ENCODE measurements around the gene NVL. TPM values are rescaled to one million over a fixed set of nuclear protein-coding genes. Genes with fewer than 3 reads are reported as not detected.

Gene NVL
- total RNA-seq, 4 donors from 2014 or later = 35.9 to 52.3 (median 40.5) TPM

- Histone ChIP-seq H3K4me3 (no peak overlapping the region), H3K27me3 (no peaks in the 10 kb centered on the region), H3K27ac (no peak overlapping the region), H3K4me1 (no peaks in the 10 kb centered on the region), H3K36me3 (peaks cover 0 to 10% (median 3%) of the 10 kb centered on the region in 4 donors), H3K9me3 (no peaks in the 10 kb centered on the region)
- WGBS, 2 donors (ENCODE audit: low coverage in 1 of 2) = 83% methylated on average over 3 of the region's 3 CpGs; no CpG with 5 or more reads in 1 of the 2 donors
- in situ Hi-C loops (cut with MboI; ENCODE audit: low pct_ligation_motif_present in 1 of 4, low pct_unique_long_range_greater_than_20kb in 1 of 4, low sequenced_read_pairs in 3 of 4) = no loop called here
- no peak for DNase-seq
- intact Hi-C loops (cut with DNase I; ENCODE audit: low total_unique reads) = no loop called here
- TF ChIP-seq POLR2AphosphoS5 (IDR thresholded peaks at IDR 0.05) (no peak), EP300 (IDR thresholded peaks at IDR 0.05; ENCODE audit: low read depth) (no peak), CTCF (IDR thresholded peaks at IDR 0.05) (no peak), POLR2A (IDR thresholded peaks at IDR 0.05) (no peak)
These were observed 91.2 kb downstream of the NVL start for GRCh38 chr1:224238756-224239155.

- TF ChIP-seq POLR2AphosphoS5 (IDR thresholded peaks at IDR 0.05) (no peak), CTCF (IDR thresholded peaks at IDR 0.05) (no peak), POLR2A (IDR thresholded peaks at IDR 0.05) (no peak), EP300 (IDR thresholded peaks at IDR 0.05; ENCODE audit: low read depth) (no peak)
- in situ Hi-C loops (cut with MboI; ENCODE audit: low pct_ligation_motif_present in 1 of 4, low pct_unique_long_range_greater_than_20kb in 1 of 4, low sequenced_read_pairs in 3 of 4) (no loop called here), intact Hi-C loops (cut with DNase I; ENCODE audit: low total_unique reads) (no loop called here)
- WGBS, 2 donors (ENCODE audit: low coverage in 1 of 2) = 92% methylated on average over 9 of the region's 9 CpGs; no CpG with 5 or more reads in 1 of the 2 donors
- H3K27ac ChIP-seq = no peak overlapping the region
- peaks cover 0 to 13% (median 3%) of the 10 kb centered on the region in 4 donors for H3K36me3 ChIP-seq
- H3K4me3 ChIP-seq = no peak overlapping the region
- no peaks in the 10 kb centered on the region for H3K9me3 ChIP-seq
- H3K4me1 ChIP-seq = no peaks in the 10 kb centered on the region
- no peaks in the 10 kb centered on the region for H3K27me3 ChIP-seq
- no peak for DNase-seq
These were observed 91.8 kb downstream of the NVL start for GRCh38 chr1:224238212-224238611.

- Histone ChIP-seq H3K27ac (no peak overlapping the region), H3K27me3 (no peaks in the 10 kb centered on the region), H3K36me3 (peaks cover 0 to 20% (median 7%) of the 10 kb centered on the region in 4 donors), H3K4me3 (no peak overlapping the region), H3K9me3 (no peaks in the 10 kb centered on the region), H3K4me1 (no peaks in the 10 kb centered on the region)
- TF ChIP-seq POLR2AphosphoS5 (IDR thresholded peaks at IDR 0.05) (no peak), POLR2A (IDR thresholded peaks at IDR 0.05) (no peak), EP300 (IDR thresholded peaks at IDR 0.05; ENCODE audit: low read depth) (no peak), CTCF (IDR thresholded peaks at IDR 0.05) (no peak)
- intact Hi-C loops (cut with DNase I; ENCODE audit: low total_unique reads) (no loop called here), in situ Hi-C loops (cut with MboI; ENCODE audit: low pct_ligation_motif_present in 1 of 4, low pct_unique_long_range_greater_than_20kb in 1 of 4, low sequenced_read_pairs in 3 of 4) (no loop called here)
- DNase-seq = no peak
- 85 to 94% methylated on average over 5 to 11 of the region's 11 CpGs for WGBS, 2 donors (ENCODE audit: low coverage in 1 of 2)
These were observed 92.7 kb downstream of the NVL start for GRCh38 chr1:224237119-224237881.

- no peak for TF ChIP-seq POLR2AphosphoS5 (IDR thresholded peaks at IDR 0.05)
- Histone ChIP-seq H3K36me3 (peaks cover 0 to 23% (median 10%) of the 10 kb centered on the region in 4 donors), H3K9me3 (no peaks in the 10 kb centered on the region), H3K4me1 (no peaks in the 10 kb centered on the region), H3K27me3 (no peaks in the 10 kb centered on the region), H3K4me3 (no peak overlapping the region), H3K27ac (no peak overlapping the region)
- in situ Hi-C loops (cut with MboI; ENCODE audit: low pct_ligation_motif_present in 1 of 4, low pct_unique_long_range_greater_than_20kb in 1 of 4, low sequenced_read_pairs in 3 of 4) = no loop called here
- intact Hi-C loops (cut with DNase I; ENCODE audit: low total_unique reads) = no loop called here
- no peak for DNase-seq
- 70 to 79% methylated on average over 2 of the region's 2 CpGs for WGBS, 2 donors (ENCODE audit: low coverage in 1 of 2)
These were observed 94.0 kb downstream of the NVL start for GRCh38 chr1:224235813-224236493.
